Measurements from ENCODE around the gene TMEM233.

Gene TMEM233

GRCh38 chr12:119565404-119565803 is 28.2 kb upstream of the TMEM233 start:
- no peak for DNase-seq
- H3K4me3 ChIP-seq (ENCODE audit: low read depth, low read length) = no peak overlapping the region
- H3K27me3 ChIP-seq (ENCODE audit: insufficient read depth, low read depth, severe bottlenecking) = no peaks in the 10 kb centered on the region
- H3K9me3 ChIP-seq (ENCODE audit: severe bottlenecking) = no peaks in the 10 kb centered on the region
- H3K27ac ChIP-seq = no peak overlapping the region
- TF ChIP-seq, protein P1, sequence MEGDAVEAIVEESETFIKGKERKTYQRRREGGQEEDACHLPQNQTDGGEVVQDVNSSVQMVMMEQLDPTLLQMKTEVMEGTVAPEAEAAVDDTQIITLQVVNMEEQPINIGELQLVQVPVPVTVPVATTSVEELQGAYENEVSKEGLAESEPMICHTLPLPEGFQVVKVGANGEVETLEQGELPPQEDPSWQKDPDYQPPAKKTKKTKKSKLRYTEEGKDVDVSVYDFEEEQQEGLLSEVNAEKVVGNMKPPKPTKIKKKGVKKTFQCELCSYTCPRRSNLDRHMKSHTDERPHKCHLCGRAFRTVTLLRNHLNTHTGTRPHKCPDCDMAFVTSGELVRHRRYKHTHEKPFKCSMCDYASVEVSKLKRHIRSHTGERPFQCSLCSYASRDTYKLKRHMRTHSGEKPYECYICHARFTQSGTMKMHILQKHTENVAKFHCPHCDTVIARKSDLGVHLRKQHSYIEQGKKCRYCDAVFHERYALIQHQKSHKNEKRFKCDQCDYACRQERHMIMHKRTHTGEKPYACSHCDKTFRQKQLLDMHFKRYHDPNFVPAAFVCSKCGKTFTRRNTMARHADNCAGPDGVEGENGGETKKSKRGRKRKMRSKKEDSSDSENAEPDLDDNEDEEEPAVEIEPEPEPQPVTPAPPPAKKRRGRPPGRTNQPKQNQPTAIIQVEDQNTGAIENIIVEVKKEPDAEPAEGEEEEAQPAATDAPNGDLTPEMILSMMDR (IDR thresholded peaks at IDR 0.05; ENCODE audit: low read depth, low read length) = no peak
- no peaks in the 10 kb centered on the region for H3K36me3 ChIP-seq

GRCh38 chr12:119570771-119571170 is 22.8 kb upstream of the TMEM233 start:
- Histone ChIP-seq H3K27ac (no peak overlapping the region), H3K36me3 (no peaks in the 10 kb centered on the region), H3K4me3 (ENCODE audit: low read depth, low read length) (no peak overlapping the region), H3K9me3 (ENCODE audit: severe bottlenecking) (no peaks in the 10 kb centered on the region), H3K27me3 (ENCODE audit: insufficient read depth, low read depth, severe bottlenecking) (no peaks in the 10 kb centered on the region)
- no peak for DNase-seq
- TF ChIP-seq, protein P1 (IDR thresholded peaks at IDR 0.05; ENCODE audit: low read depth, low read length) = no peak

GRCh38 chr12:119573086-119573485 is 20.5 kb upstream of the TMEM233 start:
- Histone ChIP-seq H3K36me3 (no peaks in the 10 kb centered on the region), H3K4me3 (ENCODE audit: low read depth, low read length) (no peak overlapping the region), H3K27ac (no peak overlapping the region), H3K9me3 (ENCODE audit: severe bottlenecking) (no peaks in the 10 kb centered on the region), H3K27me3 (ENCODE audit: insufficient read depth, low read depth, severe bottlenecking) (no peaks in the 10 kb centered on the region)
- TF ChIP-seq, protein P1 (IDR thresholded peaks at IDR 0.05; ENCODE audit: low read depth, low read length) = no peak
- no peak for DNase-seq

DNA sequence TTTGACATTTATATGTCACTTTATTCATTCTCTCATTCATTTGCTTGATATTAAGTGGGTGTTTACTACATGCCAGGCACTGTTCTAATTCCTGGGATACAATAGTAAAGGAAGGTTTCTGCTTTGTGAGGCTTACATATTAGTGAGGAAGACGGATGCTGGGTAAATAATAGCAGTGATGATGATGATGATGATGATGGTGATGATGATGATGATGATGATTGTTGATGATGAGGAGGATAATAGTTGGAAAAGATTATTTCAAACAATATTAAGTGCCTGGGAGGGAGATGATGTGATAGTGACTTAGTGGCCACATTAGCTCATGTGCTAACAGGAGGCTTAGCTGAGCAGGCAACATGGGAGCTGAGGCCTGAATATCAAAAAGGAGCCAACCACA is 19.3 kb upstream of the TMEM233 start:
- Histone ChIP-seq H3K4me3 (ENCODE audit: low read depth, low read length) (no peak overlapping the region), H3K9me3 (ENCODE audit: severe bottlenecking) (no peaks in the 10 kb centered on the region), H3K27me3 (ENCODE audit: insufficient read depth, low read depth, severe bottlenecking) (no peaks in the 10 kb centered on the region), H3K36me3 (no peaks in the 10 kb centered on the region), H3K27ac (no peak overlapping the region)
- no peak for DNase-seq
- TF ChIP-seq, protein P1 (IDR thresholded peaks at IDR 0.05; ENCODE audit: low read depth, low read length) = no peak

GRCh38 chr12:119576118-119576810 is 17.3 kb upstream of the TMEM233 start:
- DNase-seq = no peak
- Histone ChIP-seq H3K36me3 (no peaks in the 10 kb centered on the region), H3K4me3 (ENCODE audit: low read depth, low read length) (no peak overlapping the region), H3K27me3 (ENCODE audit: insufficient read depth, low read depth, severe bottlenecking) (no peaks in the 10 kb centered on the region), H3K27ac (no peak overlapping the region), H3K9me3 (ENCODE audit: severe bottlenecking) (no peaks in the 10 kb centered on the region)
- TF ChIP-seq, protein P1 (IDR thresholded peaks at IDR 0.05; ENCODE audit: low read depth, low read length) = no peak

DNA sequence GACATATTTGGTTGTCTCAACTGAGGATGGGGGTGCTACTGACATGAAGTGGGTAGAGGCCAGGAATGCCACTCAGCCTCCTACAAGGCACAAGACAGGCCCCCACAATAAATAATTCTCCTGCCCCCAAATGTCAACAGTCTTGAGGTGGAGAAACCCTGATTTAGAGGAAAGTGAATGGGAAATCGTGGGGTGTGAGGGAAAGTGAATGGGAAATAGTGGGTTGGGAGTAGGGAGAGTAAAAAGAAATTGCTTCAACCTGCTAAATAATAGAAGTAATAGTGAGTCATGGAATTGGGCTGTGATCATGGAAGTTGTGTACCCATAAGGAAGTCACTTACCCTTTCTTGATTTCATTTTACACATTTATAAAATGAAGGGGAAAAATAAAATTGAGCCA is 16.7 kb upstream of the TMEM233 start:
- Histone ChIP-seq H3K36me3 (no peaks in the 10 kb centered on the region), H3K4me3 (ENCODE audit: low read depth, low read length) (no peak overlapping the region), H3K27me3 (ENCODE audit: insufficient read depth, low read depth, severe bottlenecking) (no peaks in the 10 kb centered on the region), H3K9me3 (ENCODE audit: severe bottlenecking) (no peaks in the 10 kb centered on the region), H3K27ac (no peak overlapping the region)
- TF ChIP-seq, protein P1 (IDR thresholded peaks at IDR 0.05; ENCODE audit: low read depth, low read length) = no peak
- DNase-seq = no peak
